EL (cell line): ENCODE data around the gene SPEG.
A peak's percentile ranks its signal among the peaks of the same experiment; 100 is the strongest.

ENCODE experiments used
- DNase-seq: peaks from one replicate; pipeline ENCODE4 v3.0.0-alpha.2; 2016

The SPEG gene

GRCh38 chr2:219536967-219537366 is 102.3 kb downstream of the SPEG start:
- no peak for DNase-seq

DNA sequence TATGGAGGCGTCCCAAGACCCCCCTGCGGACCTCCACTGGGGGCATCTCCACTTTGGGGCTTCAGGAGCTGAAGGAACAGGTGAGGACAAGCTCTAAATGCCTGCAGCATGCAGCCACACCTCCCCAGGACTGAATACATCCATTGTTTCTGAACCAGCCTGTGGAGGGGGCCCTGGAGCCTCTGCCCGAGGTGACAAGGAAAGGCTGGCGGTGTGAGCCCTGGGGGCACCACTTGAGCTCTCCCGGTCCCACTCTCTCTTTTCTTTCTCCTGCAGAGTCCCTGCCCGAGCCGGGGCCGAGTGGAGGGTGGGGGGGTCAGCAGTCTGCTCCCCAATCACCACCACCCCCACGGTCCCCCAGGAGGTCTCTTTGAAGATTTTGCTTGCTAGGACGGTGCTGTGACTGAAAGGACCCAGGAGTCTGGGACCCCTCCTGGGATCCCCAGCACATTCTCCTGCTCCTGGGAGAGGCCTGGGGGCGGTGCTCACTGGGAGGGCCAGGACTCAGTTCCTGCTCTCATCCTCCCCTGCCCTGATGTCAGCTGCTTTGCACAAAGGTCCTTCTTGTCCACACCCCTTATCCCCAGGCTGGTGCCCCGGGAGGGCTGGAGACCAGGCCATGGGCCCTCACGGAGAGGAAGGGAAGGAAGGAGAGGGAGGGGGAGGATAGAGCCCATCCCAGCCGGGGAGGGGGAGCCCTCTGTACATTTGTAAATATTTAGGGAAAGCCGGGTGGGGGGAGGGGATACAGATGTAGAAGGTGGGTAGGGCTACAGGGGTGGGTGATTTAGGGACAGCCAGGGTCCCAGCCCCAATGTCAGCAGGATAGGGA is 103.2 kb downstream of the SPEG start:
- DNase-seq, result no peak

DNA sequence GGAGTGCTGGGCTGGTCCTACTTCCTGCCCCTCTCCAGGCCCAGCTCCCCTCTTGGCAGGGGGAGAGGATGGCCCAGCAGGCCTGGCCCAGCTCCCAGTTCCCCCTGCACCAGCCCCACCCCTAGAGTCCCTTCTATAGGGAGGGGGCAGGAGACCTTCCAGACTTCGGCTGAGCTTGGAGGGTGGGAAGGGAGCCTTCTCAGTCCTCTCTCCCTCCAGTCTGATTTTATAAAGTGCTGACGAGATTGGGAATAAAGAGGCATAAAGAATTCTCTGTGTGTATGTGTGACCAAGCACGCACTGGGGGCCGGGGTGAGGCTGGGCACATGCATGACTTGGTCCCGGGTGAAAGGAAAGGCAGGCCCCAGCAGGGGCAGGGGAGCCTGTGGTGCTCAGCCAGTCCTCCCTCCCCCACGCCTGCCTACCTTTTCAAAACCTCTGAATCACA is 103.9 kb downstream of the SPEG start:
- no peak for DNase-seq

GRCh38 chr2:219538956-219539788 is 104.5 kb downstream of the SPEG start:
- DNase-seq, result no peak

GRCh38 chr2:219539926-219540678 is 105.5 kb downstream of the SPEG start:
- no peak for DNase-seq

- no peak for DNase-seq
Observed at GRCh38 chr2:219540784-219541504, 106.3 kb downstream of the SPEG start.

DNA sequence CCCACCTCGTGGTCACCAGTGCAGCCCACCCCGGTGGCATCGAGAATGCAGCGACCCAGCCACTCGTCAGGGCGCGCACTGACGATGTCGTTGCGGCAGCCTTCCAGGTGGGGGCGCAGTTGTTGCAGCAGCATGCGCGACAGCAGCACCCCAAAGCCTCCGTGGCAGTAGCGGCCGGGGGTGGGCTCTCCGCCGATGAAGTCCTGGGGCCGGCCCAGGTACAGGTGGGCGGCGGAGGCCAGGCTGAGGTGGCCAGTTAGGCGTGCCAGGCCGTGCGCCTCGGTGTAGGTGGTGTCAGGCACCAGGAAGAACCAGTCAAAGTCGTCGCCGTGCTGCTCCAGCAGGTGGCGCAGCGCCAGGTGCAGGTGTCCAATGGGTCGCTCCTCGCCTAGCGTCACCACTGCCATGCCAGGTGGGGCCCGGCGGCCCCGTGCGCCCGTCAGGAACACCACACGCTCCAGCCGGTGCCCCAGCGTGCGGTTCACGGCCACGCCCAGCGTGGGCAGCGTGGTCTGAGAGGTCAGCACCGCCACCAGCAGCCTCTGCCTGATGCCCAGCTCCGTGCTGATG is 107.1 kb downstream of the SPEG start:
- peak; percentile 34 for DNase-seq

- peak; percentile 55 for DNase-seq
Observed at GRCh38 chr2:219542931-219543595, 108.4 kb downstream of the SPEG start.

- peak; percentile 98 for DNase-seq
Observed at GRCh38 chr2:219543596-219544358, 109.1 kb downstream of the SPEG start, which contains the start of the genes CHPF and TMEM198. Gene CHPF (minus strand): TSS chr2:219543809. CDS start chr2:219543538, 271 bp downstream. Gene TMEM198 (plus strand): TSS chr2:219544028. CDS start chr2:219544728, 700 bp downstream.

DNA sequence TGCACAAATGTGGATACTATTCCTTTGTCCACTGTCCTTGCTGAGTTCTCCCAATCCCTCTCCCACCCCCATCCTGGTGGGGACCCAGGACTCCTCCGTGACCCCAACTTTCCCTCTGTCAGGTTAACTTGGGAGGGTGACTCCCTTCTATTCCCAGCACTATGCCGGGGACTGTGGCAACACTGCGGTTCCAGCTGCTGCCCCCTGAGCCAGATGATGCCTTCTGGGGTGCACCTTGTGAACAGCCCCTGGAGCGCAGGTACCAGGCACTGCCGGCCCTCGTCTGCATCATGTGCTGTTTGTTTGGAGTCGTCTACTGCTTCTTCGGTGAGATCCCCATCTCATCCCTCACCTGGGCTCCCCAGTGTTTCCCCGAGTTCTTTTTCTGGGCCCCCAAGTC is 109.9 kb downstream of the SPEG start:
- no peak for DNase-seq

DNA sequence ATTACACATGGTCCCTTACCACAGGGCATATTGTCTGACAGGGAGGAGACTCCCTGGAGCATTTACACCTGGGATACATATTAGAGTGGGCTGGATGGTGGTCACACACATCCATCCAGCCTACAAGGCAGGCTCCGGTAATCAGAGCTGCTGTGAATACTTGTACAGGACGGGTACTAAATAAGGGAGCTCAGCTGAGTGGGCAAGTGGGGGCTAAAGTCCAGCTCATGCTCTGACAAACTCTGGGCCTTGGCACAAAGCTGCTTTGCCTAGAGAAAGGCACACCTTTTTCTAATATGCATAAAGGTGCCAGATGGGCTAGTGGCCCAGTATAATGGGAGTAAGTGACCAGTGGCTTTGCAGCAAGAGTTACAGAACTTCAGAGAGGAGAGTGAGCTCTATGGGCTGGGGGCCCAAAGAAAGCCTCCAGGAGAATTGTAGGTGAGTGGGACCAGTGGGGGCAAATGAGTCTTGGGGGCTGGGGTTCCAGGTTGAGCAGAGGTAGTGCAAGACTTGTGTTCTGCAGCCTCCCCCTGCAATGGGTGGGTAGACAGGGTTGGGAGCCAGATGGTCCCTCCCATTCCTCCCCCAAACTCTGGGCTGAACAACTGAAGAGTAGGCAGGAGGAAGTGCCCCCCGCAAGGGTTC is 110.8 kb downstream of the SPEG start:
- DNase-seq, result no peak

- DNase-seq, result no peak
Observed at GRCh38 chr2:219545943-219546352, 111.3 kb downstream of the SPEG start.

GRCh38 chr2:219547621-219548020 is 113.0 kb downstream of the SPEG start:
- DNase-seq, result no peak
